ENCODE results near the gene ZSCAN9.

- no peak for TF ChIP-seq CTCF (IDR thresholded peaks at IDR 0.05)
- no peak for TF ChIP-seq POLR2A (IDR thresholded peaks at IDR 0.05)
These were observed at the start of gene ZSCAN9 for GRCh38 chr6:28225056-28225834.

Data from uterus (tissue), 2 donors.